Nephron (organoid): ENCODE data around the gene NECAB2.

Experiments used
- H3K27ac Mint-ChIP-seq, 3 experiments: 2 replicates each; pipeline ENCODE4 v1.8.0; 2020; ENCODE audit warnings: mixed read lengths in 3 of 3, mild to moderate bottlenecking in 2 of 3, moderate library complexity in 1 of 3
- H3K27me3 Mint-ChIP-seq: 2 replicates; pipeline ENCODE4 v1.8.0; 2021; ENCODE audit warnings: low read depth, mild to moderate bottlenecking, moderate library complexity, mixed read lengths
- H3K36me3 Mint-ChIP-seq: 2 replicates; pipeline ENCODE4 v1.8.0; 2020; ENCODE audit warnings: low read depth, mixed read lengths
- H3K4me1 Mint-ChIP-seq: 2 replicates; pipeline ENCODE4 v1.8.0; 2020; ENCODE audit warnings: mixed read lengths
- H3K4me3 Mint-ChIP-seq, 3 experiments: 2 replicates each; pipeline ENCODE4 v1.8.0; 2020; ENCODE audit warnings: mild to moderate bottlenecking in 3 of 3, mixed read lengths in 3 of 3, moderate library complexity in 2 of 3
- H3K9me3 Mint-ChIP-seq: 2 replicates; pipeline ENCODE4 v1.8.0; 2020; ENCODE audit warnings: mixed read lengths
- CTCF ChIP-seq, 3 experiments: fragments of 200-600 bp; sonication (generic); IDR thresholded peaks; one replicate each; pipeline ENCODE4 v1.5.0; 2021; ENCODE audit warnings: antibody characterized with exemption in 3 of 3; ENCODE audit not compliant: unreplicated experiment in 3 of 3

Gene NECAB2

GRCh38 chr16:83996481-83997252 lies 28.6 kb downstream of the NECAB2 start:
- no peaks in the 10 kb centered on the region for H3K9me3 Mint-ChIP-seq

GRCh38 chr16:83998091-83998490 lies 30.0 kb downstream of the NECAB2 start:
- no peak overlapping the region for H3K4me3 Mint-ChIP-seq
- H3K9me3 Mint-ChIP-seq = no peaks in the 10 kb centered on the region
- H3K27ac Mint-ChIP-seq = no peak overlapping the region
- peaks cover 20% of the 10 kb centered on the region for H3K4me1 Mint-ChIP-seq
- no peak for TF ChIP-seq CTCF (IDR thresholded peaks at IDR 0.05; ENCODE audit: unreplicated experiment in 3 of 3)
- no peaks in the 10 kb centered on the region for H3K36me3 Mint-ChIP-seq
- H3K27me3 Mint-ChIP-seq = peaks cover 23% of the 10 kb centered on the region

More at GRCh38 chr16:83996481-83997252, 28.6 kb downstream of the NECAB2 start:
- Mint-ChIP-seq H3K27me3 (peaks cover 13% of the 10 kb centered on the region), H3K4me1 (peaks cover 34% of the 10 kb centered on the region), H3K4me3 (no peak overlapping the region), H3K36me3 (no peaks in the 10 kb centered on the region), H3K27ac (no peak overlapping the region)
- no peak for TF ChIP-seq CTCF (IDR thresholded peaks at IDR 0.05; ENCODE audit: unreplicated experiment in 3 of 3)

- Mint-ChIP-seq H3K4me3 (no peak overlapping the region), H3K27ac (no peak overlapping the region), H3K27me3 (peaks cover 25% of the 10 kb centered on the region), H3K36me3 (no peaks in the 10 kb centered on the region), H3K4me1 (no peaks in the 10 kb centered on the region), H3K9me3 (no peaks in the 10 kb centered on the region)
- TF ChIP-seq CTCF (IDR thresholded peaks at IDR 0.05; ENCODE audit: unreplicated experiment in 3 of 3) = no peak
Measured at GRCh38 chr16:84000989-84001642, 33.1 kb downstream of the NECAB2 start.

- H3K27me3 Mint-ChIP-seq = peaks cover 26% of the 10 kb centered on the region
- H3K9me3 Mint-ChIP-seq = no peaks in the 10 kb centered on the region
- no peaks in the 10 kb centered on the region for H3K4me1 Mint-ChIP-seq
- no peak for TF ChIP-seq CTCF (IDR thresholded peaks at IDR 0.05; ENCODE audit: unreplicated experiment in 3 of 3)
- no peak overlapping the region for H3K4me3 Mint-ChIP-seq
- H3K27ac Mint-ChIP-seq = no peak overlapping the region
- no peaks in the 10 kb centered on the region for H3K36me3 Mint-ChIP-seq
Measured at GRCh38 chr16:84001726-84002125, 33.7 kb downstream of the NECAB2 start.

- Mint-ChIP-seq H3K36me3 (no peaks in the 10 kb centered on the region), H3K27ac (no peak overlapping the region), H3K9me3 (no peaks in the 10 kb centered on the region), H3K27me3 (peaks cover 26% of the 10 kb centered on the region), H3K4me1 (no peaks in the 10 kb centered on the region), H3K4me3 (no peak overlapping the region)
- TF ChIP-seq CTCF (IDR thresholded peaks at IDR 0.05; ENCODE audit: unreplicated experiment in 3 of 3) = no peak
Measured at GRCh38 chr16:84003038-84003437, 35.0 kb downstream of the NECAB2 start.
